Stimulated activated naive CD4-positive, alpha-beta T cell treated with Interleukin-2 at 50 U/mL for 16 hours (primary cell): ENCODE measurements around the gene UIMC1.
"Not testable (repeated sequence)": the region's sequence is repeated elsewhere in the genome, so short reads cannot be mapped to it uniquely, and the experiment has no call there.

Source experiments
- DNase-seq: peaks from one replicate; lab custom pipeline; 2025; lab: John Stamatoyannopoulos, UW

UIMC1 gene

DNA sequence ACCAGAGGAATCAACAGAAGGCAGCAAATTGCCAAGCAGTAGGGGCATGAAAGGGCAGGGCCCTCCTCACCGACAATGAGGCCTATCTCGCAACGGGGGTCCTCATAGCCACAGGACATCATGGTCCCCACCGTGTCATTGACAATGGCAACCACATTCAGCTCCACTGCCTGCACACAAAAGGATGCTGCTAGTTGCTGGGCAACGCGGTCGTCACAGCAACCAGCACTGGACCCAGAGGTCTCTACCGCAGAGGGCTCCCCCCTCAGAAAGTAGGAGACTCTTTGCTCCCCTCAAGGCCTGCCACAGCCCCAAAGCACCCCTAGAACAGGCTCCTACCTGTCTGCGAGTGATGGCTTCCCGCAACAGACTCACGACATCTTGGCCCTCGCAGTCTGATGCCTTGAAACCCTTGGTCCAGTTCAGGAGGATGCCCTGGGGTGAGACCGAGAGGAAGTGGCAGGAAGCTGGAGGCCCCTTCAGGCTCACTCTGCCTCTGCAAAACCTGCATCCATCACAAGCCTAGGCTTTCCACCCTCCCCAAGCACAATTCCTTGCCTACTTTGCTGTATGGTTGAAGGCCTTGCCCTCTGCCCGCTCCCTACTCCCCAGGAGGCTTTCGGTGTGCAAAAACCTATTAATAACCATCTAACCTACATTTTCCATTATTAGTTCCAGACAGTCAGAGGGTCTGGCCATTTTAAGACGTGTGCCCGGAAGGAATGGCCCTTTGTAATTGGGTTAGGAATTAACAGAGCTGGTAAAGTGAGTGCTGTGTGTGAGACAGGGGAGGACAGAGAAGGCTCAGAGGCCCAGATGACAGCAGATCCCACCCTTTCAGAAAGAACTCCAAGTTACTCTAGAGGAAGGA, 122.6 kb downstream of the UIMC1 start:
- DNase-seq: no peak

GRCh38 chr5:176882567-176882903, 124.0 kb downstream of the UIMC1 start:
- no peak for DNase-seq

DNA sequence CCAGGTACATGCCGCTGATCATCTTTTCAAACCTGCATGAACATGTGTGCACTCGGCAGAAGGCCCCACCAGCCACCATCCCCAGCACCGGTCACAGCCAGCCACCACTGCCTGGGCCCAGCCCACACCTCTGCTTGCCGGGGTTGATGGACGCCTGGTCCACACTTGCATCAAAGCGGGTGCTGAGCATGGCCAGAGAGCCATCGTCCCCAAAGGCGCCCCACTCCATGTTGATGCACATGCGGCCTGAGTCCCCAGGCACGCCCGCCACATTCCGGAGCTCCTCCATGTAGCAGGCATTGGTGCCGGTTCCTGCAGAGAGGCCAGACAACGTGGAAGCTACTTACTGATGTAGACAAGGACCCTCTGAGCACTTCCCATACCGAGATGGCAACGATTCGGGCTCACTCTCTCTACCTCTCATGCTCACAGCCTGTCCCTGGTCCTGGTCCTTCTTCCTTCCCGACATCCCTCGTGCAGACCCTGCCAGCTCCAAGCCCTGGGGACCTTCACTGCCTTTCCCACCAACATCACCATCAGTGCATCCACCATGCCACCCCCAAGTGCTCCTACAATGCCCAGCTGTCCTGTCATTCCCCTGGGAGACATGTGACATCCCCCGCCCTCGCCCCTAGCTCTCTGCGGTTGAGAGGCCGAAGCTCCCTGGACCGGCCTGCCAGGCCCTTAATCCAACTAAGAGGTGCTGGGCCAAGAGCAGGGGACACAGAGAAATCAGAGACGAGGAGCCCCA, 124.6 kb downstream of the UIMC1 start:
- no peak for DNase-seq

GRCh38 chr5:176881021-176881749, 125.4 kb downstream of the UIMC1 start:
- no peak for DNase-seq

DNA sequence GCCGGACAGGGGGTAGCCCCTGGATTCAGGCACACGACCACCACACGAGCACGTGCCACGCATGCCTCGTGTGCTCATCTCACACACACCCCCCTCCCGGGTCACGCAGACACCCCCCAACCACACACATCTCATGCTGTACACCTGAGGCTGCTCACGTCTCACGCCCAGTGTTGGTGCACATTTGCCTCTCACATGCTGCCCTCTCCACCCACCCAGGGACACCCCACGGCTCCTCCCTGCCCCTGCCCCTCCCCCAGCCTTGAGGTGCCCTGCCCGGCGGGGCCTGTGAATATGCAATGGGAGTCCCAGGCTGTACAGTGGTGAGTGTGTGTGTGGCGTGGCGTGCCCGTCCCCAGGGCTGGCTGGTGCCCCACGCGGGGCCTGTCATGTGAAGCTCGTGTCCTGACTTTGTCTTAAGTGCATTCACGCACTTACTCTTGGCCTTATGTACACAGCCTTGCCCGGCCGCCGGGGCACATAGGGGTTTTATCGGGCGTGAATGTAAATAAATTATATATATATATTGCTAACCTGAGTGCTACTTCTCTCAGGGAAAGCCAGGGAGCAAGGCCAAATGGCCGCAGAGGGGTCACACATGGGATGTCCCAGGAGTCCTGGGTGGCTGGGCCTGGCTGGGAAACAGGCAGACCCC, 126.1 kb downstream of the UIMC1 start:
- DNase-seq: no peak

DNA sequence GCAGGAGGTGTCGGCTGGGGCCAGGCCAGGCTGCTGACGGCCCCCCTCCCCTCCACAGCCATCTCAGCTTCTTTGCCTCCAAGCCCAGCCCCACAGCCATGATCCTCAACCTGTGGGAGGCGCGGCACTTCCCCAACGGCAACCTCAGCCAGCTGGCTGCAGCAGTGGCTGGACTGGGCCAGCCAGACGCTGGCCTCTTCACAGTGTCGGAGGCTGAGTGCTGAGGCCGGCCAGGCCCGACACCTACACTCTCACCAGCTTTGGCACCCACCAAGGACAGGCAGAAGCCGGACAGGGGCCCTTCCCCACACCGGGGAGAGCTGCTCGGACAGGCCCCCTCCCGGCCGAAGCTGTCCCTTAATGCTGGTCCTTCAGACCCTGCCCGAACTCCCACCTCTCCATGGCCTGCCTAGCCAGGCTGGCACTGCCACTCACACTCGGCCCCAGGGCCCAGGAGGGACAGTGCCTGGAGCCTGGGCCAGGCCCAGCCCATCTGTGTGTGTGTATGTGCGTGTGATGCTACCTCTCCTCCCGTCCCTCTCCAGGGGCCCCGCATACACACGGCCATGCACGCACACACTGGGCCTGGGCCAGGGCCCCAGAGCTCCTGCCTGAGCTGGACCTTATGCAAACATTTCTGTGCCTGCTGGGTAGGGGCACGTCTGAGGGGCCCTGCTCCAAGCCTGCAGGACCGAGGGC, 126.8 kb downstream of the UIMC1 start:
- DNase-seq: no peak

DNA sequence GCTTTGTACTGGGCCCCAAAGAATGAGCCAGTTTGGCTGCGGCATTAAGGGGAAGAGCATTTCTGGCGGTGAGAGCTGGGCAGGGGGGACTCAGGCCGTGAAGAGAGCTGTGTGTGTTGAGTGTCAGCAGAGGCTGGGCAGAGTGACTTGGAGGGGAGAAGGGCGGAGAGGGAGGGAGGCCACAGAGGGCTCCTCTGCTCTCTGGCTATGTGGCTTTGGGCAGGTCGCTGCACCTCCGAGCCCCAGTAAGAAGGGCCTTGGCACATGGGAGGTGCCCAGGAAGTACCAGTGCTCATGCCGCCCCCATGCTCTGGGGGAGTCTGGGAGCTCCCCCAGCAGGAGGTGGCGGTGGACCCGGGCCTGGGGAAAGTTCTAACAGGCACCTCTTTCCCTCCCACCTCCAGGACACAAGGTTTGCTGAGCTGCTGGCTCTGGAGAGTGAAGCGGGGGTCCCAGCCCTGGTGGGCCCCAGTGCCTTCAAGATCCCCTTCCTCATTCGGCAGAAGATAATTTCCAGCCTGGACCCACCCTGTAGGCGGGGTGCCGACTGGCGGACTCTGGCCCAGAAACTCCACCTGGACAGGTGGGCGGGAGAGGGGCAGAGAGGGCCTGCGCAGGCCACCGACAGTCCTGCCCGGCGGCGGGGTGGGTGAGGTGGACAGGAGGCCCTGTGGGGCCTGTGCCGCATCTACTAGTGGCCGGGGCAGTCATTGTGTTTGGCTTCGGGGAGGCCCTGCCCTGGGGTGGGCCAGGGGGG, 127.5 kb downstream of the UIMC1 start:
- no peak for DNase-seq

DNA sequence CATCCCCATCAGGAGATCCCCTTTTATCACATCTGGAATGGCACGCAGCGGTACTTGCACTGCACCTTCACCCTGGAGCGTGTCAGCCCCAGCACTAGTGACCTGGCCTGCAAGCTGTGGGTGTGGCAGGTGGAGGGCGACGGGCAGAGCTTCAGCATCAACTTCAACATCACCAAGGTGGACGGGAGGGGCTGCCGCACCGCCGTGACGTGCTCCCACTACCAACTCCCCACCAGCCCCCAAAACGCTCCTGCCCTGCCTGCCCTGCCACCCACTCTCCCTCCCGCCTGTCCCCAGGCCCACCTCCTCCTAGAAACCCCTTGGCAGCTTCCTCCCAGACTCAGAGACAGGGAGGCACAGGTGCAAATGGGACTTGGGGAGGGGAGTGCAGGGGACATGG, 128.1 kb downstream of the UIMC1 start:
- no peak for DNase-seq

DNA sequence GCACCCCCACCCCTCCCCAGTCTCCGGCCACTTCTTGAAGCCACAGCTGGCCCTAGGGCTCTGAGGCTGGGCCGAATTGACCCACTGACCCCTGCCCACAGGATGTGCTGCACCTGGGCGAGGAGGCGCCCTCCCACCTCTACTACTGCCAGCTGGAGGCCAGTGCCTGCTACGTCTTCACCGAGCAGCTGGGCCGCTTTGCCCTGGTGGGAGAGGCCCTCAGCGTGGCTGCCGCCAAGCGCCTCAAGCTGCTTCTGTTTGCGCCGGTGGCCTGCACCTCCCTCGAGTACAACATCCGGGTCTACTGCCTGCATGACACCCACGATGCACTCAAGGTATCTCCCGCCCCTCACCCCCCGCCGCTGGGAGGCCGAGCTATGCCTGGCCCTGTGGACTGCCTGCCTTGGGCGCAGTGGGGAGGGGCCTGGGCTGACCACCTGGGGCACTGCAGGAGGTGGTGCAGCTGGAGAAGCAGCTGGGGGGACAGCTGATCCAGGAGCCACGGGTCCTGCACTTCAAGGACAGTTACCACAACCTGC, 128.7 kb downstream of the UIMC1 start:
- DNase-seq: no peak

DNA sequence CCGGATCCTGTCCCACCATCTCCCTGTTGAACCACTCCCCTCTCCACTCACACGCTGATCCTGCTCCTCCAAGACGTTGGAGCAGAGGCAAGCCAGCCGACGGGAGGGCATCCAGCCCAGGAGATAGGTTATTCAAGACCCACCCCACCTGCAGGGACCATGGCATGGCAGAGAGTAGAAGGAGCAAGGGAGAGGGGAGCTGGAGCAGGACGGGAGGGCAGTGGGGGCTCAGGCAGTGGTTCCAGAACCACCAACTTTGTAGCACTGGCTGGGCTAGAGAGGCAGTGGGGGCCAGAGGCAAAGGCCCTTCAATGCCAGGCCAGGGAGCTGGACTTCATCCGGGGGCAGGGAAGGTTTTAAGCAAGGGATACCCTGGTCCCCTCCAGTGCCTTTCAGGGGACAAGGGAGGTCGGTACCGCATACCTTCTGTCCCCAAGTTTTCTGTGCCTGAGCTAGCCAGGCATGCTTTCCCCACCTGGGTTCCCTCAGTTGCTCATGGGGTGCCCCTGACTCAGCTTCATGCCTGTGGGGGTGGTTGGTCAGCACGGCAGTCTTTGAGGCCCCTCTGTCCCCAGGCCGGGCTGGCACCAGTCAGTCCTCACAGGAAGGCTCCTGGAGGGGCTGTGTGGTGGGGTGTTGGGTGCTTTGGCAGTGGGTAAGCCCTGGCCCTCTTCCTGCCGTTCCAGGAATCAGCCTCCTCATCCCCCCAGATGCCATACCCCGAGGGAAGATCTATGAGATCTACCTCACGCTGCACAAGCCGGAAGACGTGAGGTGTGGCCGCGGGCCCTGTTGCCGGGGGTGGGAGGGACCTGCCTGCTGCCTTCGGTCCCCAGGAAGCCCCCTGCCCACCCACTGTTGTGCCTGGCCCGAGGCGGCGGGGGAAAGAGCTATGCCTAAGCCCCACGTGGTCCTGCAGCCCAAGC, 129.8 kb downstream of the UIMC1 start:
- no peak for DNase-seq

DNA sequence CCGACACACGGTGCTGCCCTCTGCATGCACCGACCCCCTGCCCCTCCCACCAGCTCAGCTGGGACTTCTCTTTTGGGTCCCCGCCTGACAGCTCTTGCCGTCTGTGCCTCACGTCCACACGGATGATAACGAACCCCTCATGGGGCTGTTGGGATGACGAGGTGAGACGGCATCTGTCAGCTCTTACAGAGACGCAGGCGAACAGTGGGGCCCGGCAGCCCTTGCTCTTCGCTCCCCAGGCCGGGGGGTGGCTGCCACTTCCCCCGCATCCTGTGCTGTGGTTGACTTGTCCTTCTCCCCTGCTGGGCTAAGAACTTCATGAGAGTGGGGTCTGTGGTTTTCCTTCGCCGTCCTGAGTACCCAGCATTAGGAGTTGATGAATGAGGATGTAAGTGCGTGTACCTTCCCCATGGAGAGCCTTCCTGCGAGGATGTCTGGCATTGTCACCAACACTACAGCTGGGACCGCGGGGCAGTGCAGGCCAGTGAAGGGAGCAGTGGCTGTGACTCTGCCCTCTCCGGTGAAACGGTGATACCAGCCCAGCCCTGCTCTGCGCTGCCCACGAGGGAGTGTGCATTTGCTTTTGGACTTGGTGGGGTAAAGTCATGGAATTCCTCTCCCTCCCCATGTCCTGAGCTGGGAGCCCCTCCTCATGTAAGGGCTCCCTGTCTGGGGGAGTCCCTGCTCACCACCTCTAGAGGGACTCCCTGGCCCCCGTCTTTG, 130.6 kb downstream of the UIMC1 start:
- DNase-seq: no peak

GRCh38 chr5:176875014-176875550, 131.5 kb downstream of the UIMC1 start:
- no peak for DNase-seq

- DNase-seq: no peak
These were observed 132.3 kb downstream of the UIMC1 start for GRCh38 chr5:176874198-176874780.

GRCh38 chr5:176873541-176874172, 132.9 kb downstream of the UIMC1 start:
- no peak for DNase-seq

- DNase-seq: not testable (repeated sequence)
These were observed 133.6 kb downstream of the UIMC1 start for GRCh38 chr5:176873011-176873410.

DNA sequence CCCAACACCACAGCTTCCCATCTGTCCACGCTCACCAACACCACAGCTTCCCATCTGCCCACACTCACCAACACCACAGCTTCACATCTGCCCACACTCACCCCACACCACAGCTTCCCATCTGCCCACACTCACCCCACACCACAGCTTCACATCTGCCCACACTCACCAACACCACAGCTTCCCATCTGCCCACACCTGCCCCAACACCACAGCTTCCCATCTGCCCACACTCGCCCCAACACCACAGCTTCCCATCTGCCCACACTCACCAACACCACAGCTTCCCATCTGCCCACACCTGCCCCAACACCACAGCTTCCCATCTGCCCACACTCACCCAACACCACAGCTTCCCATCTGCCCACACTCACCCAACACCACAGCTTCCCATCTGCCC, 134.0 kb downstream of the UIMC1 start:
- DNase-seq: not testable (repeated sequence)

- not testable (repeated sequence) for DNase-seq
These were observed 135.9 kb downstream of the UIMC1 start for GRCh38 chr5:176870644-176871043.
